GM12878 (cell line): ENCODE data around the gene ADCY9. TPM values are rescaled to one million over a fixed set of nuclear protein-coding genes. Genes with fewer than 3 reads are reported as not detected.

Source experiments
- ATAC-seq: fragments of 200-7000 bp; cut with Tn5 transposase; 3 replicates; pipeline ENCODE4 v1.9.1; 2020; ENCODE audit warnings: mild to moderate bottlenecking, moderate library complexity
- BruUV-seq: library from RNA; stranded (reverse); fragments of 400-500 nt; replicated peaks from 2 replicates; lab custom pipeline; 2021; lab: Mats Ljungman, UMichigan
- CTCF ChIA-PET: fragments of 300-600 bp; sonication (Branson Sonifier 250); formaldehyde crosslinking; extraction: SDS; loops from one replicate; lab custom pipeline; 2021; ENCODE audit warnings: inconsistent platforms; lab: Yijun Ruan, JAX
- POLR2A ChIA-PET: fragments of 350-600 bp; formaldehyde crosslinking; extraction: SDS; loops from one replicate; lab custom pipeline; 2021; ENCODE audit warnings: inconsistent platforms; lab: Charles Lee
- RAD21 ChIA-PET: fragments of 300-600 bp; sonication (Branson Sonifier 250); formaldehyde crosslinking; loops from one replicate; lab custom pipeline; 2023; ENCODE audit warnings: antibody characterized with exemption; ENCODE audit not compliant: unreplicated experiment; lab: Charles Lee
- SMC1A ChIA-PET: fragments of 300-600 bp; sonication (Branson Sonifier 250); formaldehyde crosslinking; loops from one replicate; lab custom pipeline; 2023; ENCODE audit not compliant: unreplicated experiment, uncharacterized antibody; lab: Charles Lee
- DNase-seq: peaks from one replicate; pipeline ENCODE4 v3.0.0-alpha.2; 2011; ENCODE audit warnings: low read depth, low spot score
- FAIRE-seq: peaks from 3 replicates; lab custom pipeline; 2011; peaks lifted over from hg19 to GRCh38; lab: Jason Lieb, UNC
- H2AFZ ChIP-seq: 2 replicates; pipeline ENCODE4 v1.6.0; 2011; ENCODE audit warnings: low read depth, low read length, control low read depth; ENCODE audit not compliant: control insufficient read depth
- H3K27ac ChIP-seq: 2 replicates; pipeline ENCODE4 v1.5.1; 2011; ENCODE audit warnings: control low read depth; ENCODE audit not compliant: control insufficient read depth, insufficient read depth
- H3K27me3 ChIP-seq, 2 experiments: replicated peaks in 1 of 2; 2 replicates each; pipeline versions ENCODE4 v1.6.0 to v1.6.1; 2011; ENCODE audit warnings: low read length in 1 of 2; ENCODE audit not compliant: control insufficient read depth in 2 of 2, insufficient read depth in 2 of 2
- H3K36me3 ChIP-seq, 2 experiments: 2 replicates each; pipeline ENCODE4 v1.5.1; 2011; ENCODE audit warnings: low read length in 1 of 2; ENCODE audit not compliant: control insufficient read depth in 2 of 2, insufficient read depth in 2 of 2
- H3K4me1 ChIP-seq: 2 replicates; pipeline ENCODE4 v1.6.1; 2011; ENCODE audit warnings: mild to moderate bottlenecking, low read length, moderate library complexity, mixed read lengths; ENCODE audit not compliant: control insufficient read depth, insufficient read depth
- H3K4me2 ChIP-seq: 2 replicates; pipeline ENCODE4 v1.6.0; 2011; ENCODE audit warnings: control low read depth; ENCODE audit not compliant: control insufficient read depth, insufficient read depth
- H3K4me3 ChIP-seq: fragments of 200-600 bp; sonication (generic); 2 replicates; pipeline ENCODE4 v1.5.1; 2016
- H3K79me2 ChIP-seq: 2 replicates; pipeline ENCODE4 v1.6.0; 2011; ENCODE audit warnings: low read length; ENCODE audit not compliant: control insufficient read depth, insufficient read depth
- H3K9ac ChIP-seq: 2 replicates; pipeline ENCODE4 v1.8.0; 2011; ENCODE audit warnings: low read length, control low read depth, mixed read lengths; ENCODE audit not compliant: control insufficient read depth, insufficient read depth
- H3K9me3 ChIP-seq: replicated peaks from 3 replicates; pipeline ENCODE4 v1.5.1; 2011; ENCODE audit warnings: mild to moderate bottlenecking, low read length; ENCODE audit not compliant: control insufficient read depth, insufficient read depth
- H4K20me1 ChIP-seq: 2 replicates; pipeline ENCODE4 v1.6.0; 2011; ENCODE audit not compliant: control insufficient read depth, insufficient read depth
- CEBPB ChIP-seq, 2 experiments: fragments of 150-350 bp in 1 of 2; IDR thresholded peaks; 2 replicates each; pipeline ENCODE4 v1.6.1; 2012 to 2014; ENCODE audit warnings: low read depth in 2 of 2, low read length in 2 of 2, borderline replicate concordance in 1 of 2, inconsistent platforms in 1 of 2
- FOS ChIP-seq: IDR thresholded peaks from 3 replicates; pipeline ENCODE4 v1.6.1; 2011; ENCODE audit warnings: borderline replicate concordance; ENCODE audit not compliant: insufficient read length; ENCODE audit errors: extremely low read depth
- KAT2A ChIP-seq: conservative IDR thresholded peaks from 2 replicates; pipeline ENCODE4 v1.6.1; 2011; ENCODE audit warnings: low read depth, low read length; ENCODE audit not compliant: control insufficient read depth
- MTA3 ChIP-seq: IDR thresholded peaks from 2 replicates; pipeline ENCODE4 v1.6.1; 2012; ENCODE audit warnings: low read length, inconsistent platforms, borderline replicate concordance
- NR2C1 ChIP-seq: fragments of 450-650 bp; IDR thresholded peaks from 2 replicates; pipeline ENCODE4 v1.6.1; 2017; ENCODE audit warnings: antibody characterized with exemption, mild to moderate bottlenecking, moderate library complexity
- NR2C2 ChIP-seq: IDR thresholded peaks from 2 replicates; pipeline ENCODE4 v1.6.1; 2011; ENCODE audit warnings: borderline replicate concordance, low read depth; ENCODE audit not compliant: control insufficient read depth, insufficient read length
- RAD21 ChIP-seq: IDR thresholded peaks from 2 replicates; pipeline ENCODE4 v1.6.1; 2011; ENCODE audit warnings: mild to moderate bottlenecking, low read depth, low read length, moderate library complexity; ENCODE audit not compliant: insufficient read depth
- TARDBP ChIP-seq: IDR thresholded peaks from 2 replicates; pipeline ENCODE4 v1.6.1; 2016; ENCODE audit warnings: borderline replicate concordance
- TCF3 ChIP-seq: IDR thresholded peaks from 2 replicates; pipeline ENCODE4 v1.6.1; 2012; ENCODE audit warnings: low read depth, mild to moderate bottlenecking, low read length, borderline replicate concordance; ENCODE audit not compliant: insufficient read depth
- WGBS: methylation state at CpG from one replicate; pipeline ENCODE4 v1.1.6; 2016; ENCODE audit warnings: low lambda C conversion rate; ENCODE audit not compliant: insufficient replicate concordance, insufficient coverage; ENCODE audit errors: missing lambda C conversion rate; 5-methylcytosine and 5-hydroxymethylcytosine counted together
- in situ Hi-C: fragments of 300-500 bp; cut with MboI; formaldehyde crosslinking; loops from 9 replicates; pipeline ENCODE4 v1.14.3; 2018; ENCODE audit warnings: mixed read lengths
- intact Hi-C: fragments of 100-400 bp; cut with micrococcal nuclease; formaldehyde crosslinking; loops from one replicate; pipeline ENCODE4 v1.14.2; 2022; ENCODE audit not compliant: unreplicated experiment
- polyA plus RNA-seq, 11 experiments: library from polyadenylated mRNA; depleted of rRNA in 4 of 11; unstranded in 6 of 11; stranded (reverse) in 5 of 11; fragments of >200 nt; fragmentation: Nextera tagmentation in 4 of 11; fragmentation: Illumina TruSeq in 1 of 11; extraction: Ambion mirVana in 4 of 11; extraction: Trizol in 1 of 11; gene quantifications; 1 replicate in 1 of 11; 2 replicates in 10 of 11; pipeline versions ENCODE4 v1.2.1 to v1.2.3, GENCODE V29; 2011 to 2016; ENCODE audit warnings: inconsistent platforms in 2 of 11, missing spikeins in 2 of 11, low read depth in 1 of 11
- total RNA-seq, 4 experiments: library from RNA; depleted of rRNA in 3 of 4; stranded (reverse); fragments of >200 nt in 3 of 4; fragmentation: Illumina TruSeq in 1 of 4; extraction: Trizol in 1 of 4; gene quantifications; 2 replicates each; pipeline versions ENCODE4 v1.2.1 to v1.2.3, GENCODE V29; 2013 to 2021
- TF ChIP-seq, protein P1 (sequence below): fragments of 450-650 bp; IDR thresholded peaks from 2 replicates; pipeline ENCODE4 v1.6.1; 2017; ENCODE audit warnings: low read depth, mild to moderate bottlenecking, moderate library complexity
- TF ChIP-seq, protein P2 (sequence below): IDR thresholded peaks from 2 replicates; pipeline ENCODE4 v1.6.1; 2012; ENCODE audit warnings: low read depth, low read length, improper control_type of control experiment

Gene ADCY9
- total and polyA plus RNA-seq, 10 of the 15 experiments (the other 5 are each of a cell fraction or from before 2014, with no cell fraction given), result 0.09 to 0.41 (median 0.15) TPM; not detected in 3

DNA sequence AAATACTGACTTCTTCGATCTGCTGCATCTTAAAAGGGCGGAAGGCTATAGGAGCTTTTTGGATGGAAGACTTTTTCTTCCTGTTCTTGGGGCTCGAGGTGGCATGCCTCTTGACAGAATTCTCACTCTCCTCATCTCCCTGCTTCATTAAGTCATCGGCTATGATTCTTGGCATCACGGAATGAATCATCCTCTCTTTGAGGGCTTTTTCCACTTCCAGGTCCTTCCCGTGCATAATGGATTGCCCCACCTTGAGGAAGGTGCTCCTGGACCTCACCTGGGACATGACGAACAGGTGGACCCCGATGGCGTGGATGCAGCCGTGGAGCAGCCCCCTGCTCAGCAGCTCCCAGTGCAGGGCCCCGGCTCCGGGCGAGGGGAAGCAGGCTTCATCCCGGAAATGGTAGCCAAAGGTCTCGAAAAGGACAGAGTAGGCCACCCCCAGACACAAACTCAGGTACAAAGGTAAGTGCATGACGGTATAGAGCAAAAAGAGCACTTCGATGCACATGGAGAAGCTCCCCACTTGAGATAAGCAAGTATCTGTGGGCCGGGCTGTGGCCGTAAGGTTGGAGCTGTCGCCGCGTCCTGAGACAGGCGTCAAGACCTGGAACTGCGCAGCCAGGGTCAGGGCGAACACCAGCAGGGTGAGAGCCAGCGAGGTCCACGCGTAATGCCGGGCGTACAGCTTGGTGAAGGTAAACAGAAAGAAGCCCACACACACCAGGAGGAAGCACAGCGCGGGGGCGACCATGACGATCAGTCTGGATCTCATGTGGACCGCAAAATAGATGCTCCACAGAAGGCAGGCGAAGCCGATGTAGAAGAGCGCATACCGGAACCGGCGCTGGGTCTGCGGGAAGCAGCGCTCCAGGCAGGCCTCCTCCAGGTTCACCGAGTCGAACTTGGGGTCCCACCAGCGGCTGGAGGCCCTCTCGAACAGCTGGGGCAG lies 1.7 kb downstream of the ADCY9 start:
- H3K4me3 ChIP-seq, result no peak overlapping the region
- no peak for ATAC-seq
- ChIA-PET POLR2A (no interaction called here), CTCF (no interaction called here), SMC1A (no interaction called here), RAD21 (no interaction called here)
- no peak overlapping the region for H3K27ac ChIP-seq
- H3K9ac ChIP-seq, result no peak overlapping the region
- no peak for FAIRE-seq
- H4K20me1 ChIP-seq, result no peaks in the 10 kb centered on the region
- in situ Hi-C loops, result no loop called here
- H3K27me3 ChIP-seq, result peaks cover 0 to 4% of the 10 kb centered on the region in 2 experiments; a peak in 1 of 4 replicates
- no peaks in the 10 kb centered on the region for H3K9me3 ChIP-seq
- TF ChIP-seq MTA3 (no peak), FOS (no peak), CEBPB (IDR thresholded peaks at IDR 0.05; ENCODE audit: borderline replicate concordance in 1 of 2, low read depth in 2 of 2, low read length in 2 of 2) (no peak), NR2C1 (no peak), NR2C2 (no peak), KAT2A (no peak), RAD21 (no peak), TARDBP (no peak), TCF3 (no peak)
- TF ChIP-seq, protein P1, sequence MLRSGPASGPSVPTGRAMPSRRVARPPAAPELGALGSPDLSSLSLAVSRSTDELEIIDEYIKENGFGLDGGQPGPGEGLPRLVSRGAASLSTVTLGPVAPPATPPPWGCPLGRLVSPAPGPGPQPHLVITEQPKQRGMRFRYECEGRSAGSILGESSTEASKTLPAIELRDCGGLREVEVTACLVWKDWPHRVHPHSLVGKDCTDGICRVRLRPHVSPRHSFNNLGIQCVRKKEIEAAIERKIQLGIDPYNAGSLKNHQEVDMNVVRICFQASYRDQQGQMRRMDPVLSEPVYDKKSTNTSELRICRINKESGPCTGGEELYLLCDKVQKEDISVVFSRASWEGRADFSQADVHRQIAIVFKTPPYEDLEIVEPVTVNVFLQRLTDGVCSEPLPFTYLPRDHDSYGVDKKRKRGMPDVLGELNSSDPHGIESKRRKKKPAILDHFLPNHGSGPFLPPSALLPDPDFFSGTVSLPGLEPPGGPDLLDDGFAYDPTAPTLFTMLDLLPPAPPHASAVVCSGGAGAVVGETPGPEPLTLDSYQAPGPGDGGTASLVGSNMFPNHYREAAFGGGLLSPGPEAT, result no peak
- TF ChIP-seq, protein P2, sequence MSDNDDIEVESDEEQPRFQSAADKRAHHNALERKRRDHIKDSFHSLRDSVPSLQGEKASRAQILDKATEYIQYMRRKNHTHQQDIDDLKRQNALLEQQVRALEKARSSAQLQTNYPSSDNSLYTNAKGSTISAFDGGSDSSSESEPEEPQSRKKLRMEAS, result no peak
- no peak for DNase-seq
- no peak overlapping the region for H2AFZ ChIP-seq
- H3K36me3 ChIP-seq, result no peaks in the 10 kb centered on the region
- H3K4me1 ChIP-seq, result no peaks in the 10 kb centered on the region
- intact Hi-C loops, result loop anchor here (5.0 kb wide), 1 partner anchor 138 kb away; no protein-coding TSS in a partner anchor
- no peak overlapping the region for H3K4me2 ChIP-seq
- H3K79me2 ChIP-seq, result no peaks in the 10 kb centered on the region
- WGBS, result 96% methylated on average over 47 of the region's 47 CpGs
- no TSS peak for BruUV-seq
